ENCODE data around the gene HSP90AA1.
"Not testable (repeated sequence)": the region's sequence is repeated elsewhere in the genome, so short reads cannot be mapped to it uniquely, and the experiment has no call there.

The HSP90AA1 gene

GRCh38 chr14:102086972-102087761, at the start of gene HSP90AA1:
Gene HSP90AA1 (minus strand): TSS chr14:102087044. CDS start chr14:102086378, 666 bp downstream.
- DNase-seq = peak; percentile 62 to 88

DNA sequence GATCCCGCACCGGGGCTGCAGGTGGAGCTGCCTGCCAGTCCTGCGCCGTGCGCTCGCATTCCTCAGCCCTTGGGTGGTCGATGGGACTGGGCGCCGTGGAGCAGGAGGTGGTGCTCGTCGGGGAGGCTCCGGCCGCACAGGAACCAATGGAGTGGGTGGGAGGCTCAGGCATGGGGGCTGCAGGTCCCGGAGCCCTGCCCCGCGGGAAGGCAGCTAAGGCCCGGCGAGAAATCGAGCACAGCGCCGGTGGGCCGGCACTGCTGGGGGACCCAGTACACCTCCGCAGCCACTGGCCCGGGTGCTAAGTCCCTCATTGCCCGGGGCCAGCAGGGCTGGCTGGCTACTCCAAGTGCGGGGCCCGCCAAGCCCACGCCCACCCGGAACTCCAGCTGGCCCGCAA, 48.6 kb upstream of the HSP90AA1 start:
- DNase-seq = not testable (repeated sequence)

- not testable (repeated sequence) for DNase-seq
Measured at GRCh38 chr14:102134719-102135118, 47.9 kb upstream of the HSP90AA1 start.

GRCh38 chr14:102134021-102134420, 47.2 kb upstream of the HSP90AA1 start:
- not testable (repeated sequence) for DNase-seq

GRCh38 chr14:102131741-102132140, 44.9 kb upstream of the HSP90AA1 start:
- DNase-seq = no peak

GRCh38 chr14:102126807-102127455, 40.1 kb upstream of the HSP90AA1 start:
- no peak for DNase-seq

DNA sequence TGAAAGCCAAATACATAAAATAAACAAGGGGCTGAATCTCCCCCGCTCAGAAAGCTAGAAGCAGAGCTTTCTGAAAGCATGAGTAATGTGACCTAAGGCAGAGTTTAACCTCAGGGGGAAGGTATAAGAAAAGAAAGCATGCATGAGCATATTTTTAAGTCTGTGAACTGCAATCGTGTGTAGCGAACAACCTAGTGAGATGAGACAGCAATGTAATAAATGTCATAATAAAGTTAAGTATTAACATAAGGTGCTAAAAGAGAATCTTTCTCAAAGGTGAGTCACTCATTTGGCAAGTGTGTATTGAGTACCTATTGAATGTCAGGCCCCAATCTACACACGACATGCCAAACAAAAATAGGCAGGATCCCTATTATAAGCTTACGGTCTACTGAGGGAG, 38.7 kb upstream of the HSP90AA1 start:
- DNase-seq = no peak

- no peak for DNase-seq
Measured at GRCh38 chr14:102124419-102124818, 37.6 kb upstream of the HSP90AA1 start.

DNA sequence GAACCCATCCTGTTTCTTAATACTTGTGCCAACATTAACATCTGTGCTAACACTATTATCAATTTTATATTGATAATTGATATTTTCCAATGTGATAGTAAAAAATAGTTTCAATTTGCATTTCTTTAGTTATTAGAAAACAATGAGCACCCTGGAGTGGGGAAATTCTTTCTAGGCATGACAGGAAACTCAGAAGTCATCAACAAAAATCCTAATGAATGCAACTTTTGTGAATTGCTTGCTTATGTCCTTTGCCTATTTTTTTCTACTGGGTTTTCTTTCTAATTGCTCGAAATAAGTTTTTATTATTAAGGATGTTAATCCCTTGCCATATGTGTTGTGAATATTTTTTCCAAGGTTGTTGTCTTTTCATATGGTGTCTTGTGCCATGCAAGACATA, 34.7 kb upstream of the HSP90AA1 start:
- DNase-seq = no peak

DNA sequence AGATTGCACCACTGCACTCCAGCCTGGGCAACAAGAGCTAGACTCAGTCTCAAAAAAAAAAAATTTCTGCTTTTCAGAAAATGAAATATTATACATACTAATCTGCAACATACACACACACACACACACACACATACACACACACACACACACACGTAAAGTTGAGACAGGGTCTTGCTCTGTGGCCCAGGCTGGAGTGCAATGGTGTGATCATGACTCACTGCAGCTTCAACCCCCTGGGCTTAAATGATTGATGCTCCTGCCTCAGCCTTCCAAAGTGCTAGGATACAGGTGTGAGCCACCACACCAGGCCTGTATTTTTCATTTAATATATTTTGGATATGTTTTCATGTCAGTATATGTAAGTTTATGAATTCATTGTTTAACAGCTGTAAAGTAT, 34.0 kb upstream of the HSP90AA1 start:
- DNase-seq = no peak

GRCh38 chr14:102117852-102118251, 31.0 kb upstream of the HSP90AA1 start:
- DNase-seq = no peak

DNA sequence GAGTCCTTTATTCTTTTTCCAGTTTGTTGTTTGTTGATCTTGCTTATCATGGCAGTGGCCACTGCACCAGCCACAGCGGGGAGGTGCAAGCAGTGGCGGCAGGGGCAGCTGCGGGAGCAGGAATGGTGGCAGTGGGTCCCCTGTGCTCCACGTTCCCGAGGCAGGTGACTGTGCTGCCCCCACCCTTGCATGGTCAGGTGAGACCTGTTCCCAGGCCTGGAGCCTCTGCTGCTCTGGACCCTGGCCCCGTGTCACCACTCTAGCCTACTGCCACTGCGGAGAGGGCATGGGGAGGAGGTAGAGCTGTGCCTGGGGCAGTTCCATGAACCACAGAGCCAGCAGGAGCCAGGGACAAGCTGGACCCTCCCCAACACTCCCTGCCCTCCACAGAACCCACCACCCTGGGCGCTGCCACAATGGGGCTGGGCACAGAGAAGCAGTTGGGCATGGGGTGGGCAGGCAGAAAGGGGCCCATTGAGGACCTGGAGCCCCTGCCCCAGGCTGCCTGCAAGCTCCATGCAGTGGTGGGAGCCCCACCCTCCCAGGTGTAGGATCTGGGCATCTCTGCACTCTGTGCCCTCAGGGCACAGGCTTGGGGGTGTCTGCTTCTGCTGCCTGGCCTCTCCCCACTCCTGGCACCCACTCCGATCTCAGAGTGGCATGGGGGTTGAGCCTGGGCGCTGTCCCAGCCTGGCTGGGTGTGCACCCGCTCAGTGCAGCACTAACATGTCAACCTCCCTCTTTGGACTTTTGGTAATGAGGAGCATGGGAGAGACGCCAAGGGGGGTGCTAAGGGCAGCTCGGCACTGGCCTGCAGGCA, 29.7 kb upstream of the HSP90AA1 start:
- no peak for DNase-seq

DNA sequence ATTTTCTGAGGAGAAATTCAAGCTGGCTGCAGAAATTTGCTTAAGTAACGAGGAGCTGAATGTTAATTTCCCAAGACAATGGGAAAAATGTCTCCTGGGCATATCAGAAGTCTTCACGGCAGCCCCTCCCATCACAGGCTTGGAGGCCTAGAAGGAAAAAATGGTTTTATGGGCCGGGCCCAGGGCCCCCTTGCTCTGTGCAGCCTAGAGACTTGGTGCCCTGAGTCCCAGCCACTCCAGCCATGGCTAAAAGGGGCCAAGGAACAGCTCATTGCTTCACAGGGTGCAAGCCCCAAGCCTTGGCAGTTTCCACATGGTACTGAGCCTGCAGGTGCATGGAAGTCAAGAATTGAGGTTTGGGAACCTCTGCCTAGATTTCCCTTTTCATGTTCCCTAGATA, 24.3 kb upstream of the HSP90AA1 start:
- DNase-seq = no peak

- not testable (repeated sequence) for DNase-seq
Measured at GRCh38 chr14:102109332-102109731, 22.5 kb upstream of the HSP90AA1 start.

DNA sequence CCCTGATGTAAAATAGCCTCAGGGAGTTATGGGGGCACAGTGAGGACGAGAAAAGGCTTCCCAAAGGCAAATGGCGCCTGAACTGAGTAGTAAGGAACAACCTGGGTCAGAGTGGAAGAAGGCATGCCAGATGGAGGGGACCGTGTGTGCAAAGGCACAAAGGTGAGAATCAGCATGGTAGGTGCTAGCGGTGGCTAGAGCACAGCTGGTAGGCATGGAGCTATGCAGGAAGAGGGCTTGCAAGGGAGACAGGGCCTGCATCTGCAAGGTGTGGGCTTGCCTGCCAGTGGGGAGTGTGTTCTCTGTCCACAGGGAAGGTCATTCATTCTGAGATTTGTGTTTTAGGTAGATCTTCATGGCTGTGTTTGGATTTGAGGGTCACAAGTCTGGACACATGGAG, 18.5 kb upstream of the HSP90AA1 start:
- no peak for DNase-seq

- DNase-seq = no peak
Measured at GRCh38 chr14:102103062-102103695, 16.3 kb upstream of the HSP90AA1 start.

- no peak for DNase-seq
Measured at GRCh38 chr14:102097441-102098135, 10.7 kb upstream of the HSP90AA1 start.

GRCh38 chr14:102096569-102097188, 9.8 kb upstream of the HSP90AA1 start:
- peak; percentile 62 to 77 for DNase-seq

- DNase-seq = no peak
Measured at GRCh38 chr14:102095871-102096568, 9.2 kb upstream of the HSP90AA1 start.

GRCh38 chr14:102095231-102095870, 8.5 kb upstream of the HSP90AA1 start:
- no peak for DNase-seq

- DNase-seq = no peak
Measured at GRCh38 chr14:102094101-102094500, 7.3 kb upstream of the HSP90AA1 start.
